Right ventricle myocardium inferior (tissue), 1 donor: ENCODE data around the gene GRID1. TPM values are rescaled to one million over a fixed set of nuclear protein-coding genes. Genes with fewer than 3 reads are reported as not detected.

Experiments
- ATAC-seq: fragments of 200-7000 bp; cut with Tn5 transposase; one replicate; pipeline ENCODE4 v1.9.1; 2020; ENCODE audit warnings: mild to moderate bottlenecking, moderate library complexity
- DNase-seq: peaks from one replicate; pipeline ENCODE4 v3.0.0; 2021; ENCODE audit errors: missing footprints
- intact Hi-C: fragments of 100-400 bp; cut with DNase I; formaldehyde crosslinking; loops from one replicate; pipeline ENCODE4 v1.11.0; 2022
- total RNA-seq: library from RNA; stranded (reverse); fragmentation: NEBNext Ultra II Directional; extraction: Animal tissue kit (Norgen Biotek cat#: 25700); gene quantifications from one replicate; pipeline ENCODE4 v1.2.1, GENCODE V29; 2021
- donor health status: DM: no; HTN: yes; CAD: no; lungs with severe emphysema.

The GRID1 gene
- total RNA-seq, 1 donor from 2014 or later = 1.3 TPM

- intact Hi-C loops = no loop called here
- ATAC-seq (no peak), DNase-seq (no peak)
Observed at GRCh38 chr10:86266446-86267242, 100.0 kb downstream of the GRID1 start.

GRCh38 chr10:86265895-86266259 is 100.7 kb downstream of the GRID1 start:
- ATAC-seq (no peak), DNase-seq (no peak)
- intact Hi-C loops = no loop called here

GRCh38 chr10:86265236-86265894 is 101.2 kb downstream of the GRID1 start:
- DNase-seq = no peak
- intact Hi-C loops = no loop called here
- ATAC-seq = no peak

- no peak for DNase-seq
- ATAC-seq = no peak
- intact Hi-C loops = no loop called here
Observed at GRCh38 chr10:86264481-86265231, 101.9 kb downstream of the GRID1 start.

- ATAC-seq = no peak
- no peak for DNase-seq
- intact Hi-C loops = no loop called here
Observed at GRCh38 chr10:86263907-86264306, 102.7 kb downstream of the GRID1 start.

- ATAC-seq (no peak), DNase-seq (no peak)
- intact Hi-C loops = no loop called here
Observed at GRCh38 chr10:86263209-86263608, 103.4 kb downstream of the GRID1 start.

GRCh38 chr10:86262688-86263181 is 103.9 kb downstream of the GRID1 start:
- DNase-seq = no peak
- ATAC-seq = no peak
- intact Hi-C loops = no loop called here

- intact Hi-C loops = no loop called here
- DNase-seq (no peak), ATAC-seq (no peak)
Observed at GRCh38 chr10:86261941-86262687, 104.5 kb downstream of the GRID1 start.

- intact Hi-C loops = no loop called here
- DNase-seq = no peak
Observed at GRCh38 chr10:86261470-86261869, 105.1 kb downstream of the GRID1 start.

GRCh38 chr10:86260564-86260963 is 106.0 kb downstream of the GRID1 start:
- DNase-seq (no peak), ATAC-seq (no peak)
- intact Hi-C loops = no loop called here

More at GRCh38 chr10:86261470-86261869, 105.1 kb downstream of the GRID1 start:
- ATAC-seq = no peak

GRCh38 chr10:86259901-86260562 is 106.6 kb downstream of the GRID1 start:
- intact Hi-C loops = no loop called here
- DNase-seq (no peak), ATAC-seq (no peak)

- no peak for ATAC-seq
- DNase-seq = no peak
- intact Hi-C loops = no loop called here
Observed at GRCh38 chr10:86258941-86259340, 107.7 kb downstream of the GRID1 start.

GRCh38 chr10:86258499-86258898 is 108.1 kb downstream of the GRID1 start:
- intact Hi-C loops = no loop called here
- DNase-seq = no peak
- no peak for ATAC-seq

- DNase-seq = no peak
- intact Hi-C loops = no loop called here
- no peak for ATAC-seq
Observed at GRCh38 chr10:86257683-86258082, 108.9 kb downstream of the GRID1 start.

GRCh38 chr10:86256690-86257315 is 109.8 kb downstream of the GRID1 start:
- ATAC-seq = no peak
- DNase-seq = no peak
- intact Hi-C loops = no loop called here

- no peak for ATAC-seq
- DNase-seq = no peak
- intact Hi-C loops = no loop called here
Observed at GRCh38 chr10:86255405-86256251, 111.0 kb downstream of the GRID1 start.

GRCh38 chr10:86254526-86255174 is 111.9 kb downstream of the GRID1 start:
- ATAC-seq (no peak), DNase-seq (no peak)
- intact Hi-C loops = no loop called here
